COLO668 (cell line): ENCODE measurements around the gene PATZ1.
A peak's percentile ranks its signal among the peaks of the same experiment; 100 is the strongest.

Source experiments
- DNase-seq: peaks from one replicate; lab custom pipeline; 2025; ENCODE audit not compliant: unreplicated experiment; lab: John Stamatoyannopoulos, UW

The PATZ1 gene

DNA sequence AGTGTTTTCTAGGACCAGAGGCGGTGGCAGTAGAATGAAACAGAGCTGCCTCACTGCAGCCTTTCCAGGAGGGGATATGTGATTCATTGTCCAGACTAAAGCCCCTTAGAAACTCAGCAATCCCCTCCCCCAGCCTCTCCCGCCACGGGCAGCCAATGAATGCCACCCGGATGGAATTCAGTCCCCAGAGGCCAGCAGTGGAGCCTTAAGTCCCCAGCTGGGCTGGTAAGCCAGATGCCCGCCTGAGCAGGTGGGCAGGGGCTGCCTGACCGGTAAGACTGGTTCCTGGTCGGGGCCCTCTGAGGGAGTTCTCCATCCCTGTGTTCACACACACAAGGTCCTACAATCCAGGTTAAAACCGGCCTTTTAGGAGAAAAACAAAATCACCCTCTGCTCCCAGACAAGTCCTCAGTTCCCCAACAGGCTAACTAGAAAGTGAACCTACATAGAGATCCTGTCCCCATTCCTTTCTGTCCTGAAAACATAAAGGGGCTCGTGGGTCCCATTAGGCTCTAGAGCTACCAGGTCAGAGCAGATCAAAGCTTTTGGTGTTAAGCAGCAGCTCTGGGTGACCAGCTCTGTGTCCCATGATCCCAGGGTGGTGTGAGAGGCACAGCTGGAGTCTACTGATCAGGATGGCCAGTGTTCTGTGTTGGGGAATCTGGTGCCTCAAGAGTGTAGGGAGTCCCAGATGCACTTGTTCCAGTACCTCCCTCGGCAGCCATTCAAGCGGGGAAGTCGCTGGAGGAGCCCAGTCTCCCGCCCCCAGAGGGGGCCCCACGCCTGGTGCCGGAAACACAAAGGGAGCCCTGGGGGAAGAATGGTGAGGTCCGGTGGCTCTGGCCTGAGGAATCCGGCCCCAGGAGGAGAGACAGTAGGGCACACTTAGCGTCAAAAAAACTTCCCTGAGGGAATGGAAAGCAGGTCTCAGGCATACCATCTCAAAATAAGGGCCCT is 2.6 kb downstream of the PATZ1 start:
- DNase-seq = peak; percentile 94

DNA sequence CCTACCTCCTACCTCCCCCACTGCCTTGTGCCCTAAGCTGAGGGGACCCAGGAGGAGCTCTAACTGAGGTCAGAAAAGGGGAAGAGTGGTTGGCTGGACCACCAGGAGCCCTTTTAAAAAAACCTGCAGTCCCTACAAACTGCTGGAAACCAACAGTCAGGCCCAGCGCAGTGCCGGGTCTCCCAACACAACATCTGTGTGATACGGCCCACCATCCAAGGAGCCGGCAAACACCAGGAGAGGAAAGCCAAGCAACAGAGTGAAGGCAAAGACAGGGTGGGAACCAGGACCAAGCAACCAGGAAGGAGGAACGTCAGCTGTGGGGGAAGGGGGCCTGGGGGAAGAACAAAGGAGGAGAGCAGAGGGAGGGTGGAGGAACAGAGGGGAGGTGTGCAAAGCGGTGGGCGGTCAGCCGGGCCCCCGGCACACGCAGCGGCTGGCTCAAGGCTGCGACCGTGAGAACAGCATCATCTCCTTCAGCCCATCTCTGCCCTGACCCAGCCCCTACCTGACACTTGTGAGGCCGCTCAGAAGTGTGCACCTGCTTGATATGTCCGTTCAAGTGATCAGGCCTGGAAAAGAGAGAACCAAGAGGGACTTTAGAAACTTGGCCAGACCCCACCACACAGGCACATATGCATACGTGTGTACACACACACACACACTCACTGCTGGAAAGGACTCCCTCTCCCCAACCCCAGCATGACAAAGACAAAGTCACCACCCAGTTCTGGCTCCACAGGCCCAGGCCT is 3.6 kb downstream of the PATZ1 start:
- peak; percentile 19 for DNase-seq

DNA sequence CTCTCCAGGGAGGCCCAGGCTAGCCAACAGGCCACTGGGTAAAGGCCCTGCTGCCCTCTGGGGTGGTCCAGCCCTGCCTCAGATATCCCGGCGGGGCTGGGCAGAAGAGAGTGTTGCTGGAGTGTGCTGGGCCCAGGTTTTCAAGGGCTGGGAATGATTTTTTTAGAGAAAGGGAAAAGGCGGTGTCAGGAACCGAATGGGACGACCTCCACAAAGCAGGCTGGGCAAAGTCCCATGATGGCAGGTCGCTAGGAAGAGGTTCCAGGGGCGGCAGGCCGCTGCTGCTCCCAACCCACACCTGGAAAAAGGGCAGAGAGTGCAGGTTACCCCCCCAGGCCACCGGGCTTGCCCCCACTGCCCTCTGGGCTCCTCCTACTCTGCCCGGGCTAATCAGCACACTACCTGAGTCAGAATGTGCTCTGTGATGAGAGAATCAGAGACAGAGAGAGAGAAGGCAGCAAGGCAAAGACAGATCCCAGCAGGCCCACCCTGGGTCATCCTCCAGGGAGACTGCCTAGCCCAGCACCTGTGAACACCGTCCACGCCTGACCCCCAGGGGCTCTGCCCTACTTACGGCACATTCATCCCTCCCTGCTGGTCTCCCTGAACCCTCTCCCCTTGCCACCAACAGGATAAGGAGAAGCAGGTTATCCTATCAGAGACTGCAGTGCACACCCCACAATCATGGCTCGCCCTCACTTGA is 4.6 kb downstream of the PATZ1 start:
- no peak for DNase-seq

DNA sequence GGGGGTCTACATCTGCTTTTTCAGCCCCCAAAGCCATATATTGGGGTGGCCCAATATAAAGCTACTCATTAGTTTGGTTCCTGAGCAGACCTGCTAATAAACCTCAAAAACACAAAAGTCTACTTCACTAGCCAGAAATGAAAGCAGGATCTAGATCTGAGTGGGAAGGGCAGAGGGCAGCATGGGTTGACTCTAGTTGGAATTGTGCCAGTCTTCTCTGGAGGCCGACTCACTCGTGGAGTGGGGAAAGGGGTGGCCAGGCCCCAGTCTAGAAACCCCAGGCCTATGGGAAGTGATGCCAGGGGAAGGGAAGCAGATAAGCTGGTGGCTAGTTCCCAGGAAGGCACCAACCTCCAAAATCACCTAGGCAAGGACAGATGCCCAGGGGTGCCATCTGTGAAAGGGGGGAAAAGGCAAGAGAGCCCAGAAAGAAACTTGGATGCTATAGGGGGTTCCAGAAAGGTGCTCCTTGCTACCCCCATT is 5.3 kb downstream of the PATZ1 start:
- DNase-seq = no peak

DNA sequence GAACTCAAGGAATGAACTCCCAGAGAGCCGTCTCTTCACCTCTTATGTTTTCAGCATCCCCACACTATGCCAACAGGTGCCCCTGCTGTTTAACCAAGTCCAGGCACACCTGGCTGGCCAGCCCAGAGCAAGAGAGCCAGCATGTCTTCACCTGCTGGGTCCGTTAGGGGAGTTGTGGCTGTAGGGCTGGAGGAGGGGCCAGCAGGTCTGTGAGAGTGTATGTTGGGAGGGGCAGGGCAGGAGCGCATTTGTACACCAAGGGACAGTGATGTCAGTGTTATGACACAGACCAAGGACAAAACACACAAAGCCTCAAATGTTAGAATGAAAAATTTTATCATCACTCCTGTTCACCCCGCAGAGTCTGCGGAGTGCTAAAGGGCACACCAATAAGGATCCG is 5.8 kb downstream of the PATZ1 start:
- DNase-seq = peak; percentile 51

DNA sequence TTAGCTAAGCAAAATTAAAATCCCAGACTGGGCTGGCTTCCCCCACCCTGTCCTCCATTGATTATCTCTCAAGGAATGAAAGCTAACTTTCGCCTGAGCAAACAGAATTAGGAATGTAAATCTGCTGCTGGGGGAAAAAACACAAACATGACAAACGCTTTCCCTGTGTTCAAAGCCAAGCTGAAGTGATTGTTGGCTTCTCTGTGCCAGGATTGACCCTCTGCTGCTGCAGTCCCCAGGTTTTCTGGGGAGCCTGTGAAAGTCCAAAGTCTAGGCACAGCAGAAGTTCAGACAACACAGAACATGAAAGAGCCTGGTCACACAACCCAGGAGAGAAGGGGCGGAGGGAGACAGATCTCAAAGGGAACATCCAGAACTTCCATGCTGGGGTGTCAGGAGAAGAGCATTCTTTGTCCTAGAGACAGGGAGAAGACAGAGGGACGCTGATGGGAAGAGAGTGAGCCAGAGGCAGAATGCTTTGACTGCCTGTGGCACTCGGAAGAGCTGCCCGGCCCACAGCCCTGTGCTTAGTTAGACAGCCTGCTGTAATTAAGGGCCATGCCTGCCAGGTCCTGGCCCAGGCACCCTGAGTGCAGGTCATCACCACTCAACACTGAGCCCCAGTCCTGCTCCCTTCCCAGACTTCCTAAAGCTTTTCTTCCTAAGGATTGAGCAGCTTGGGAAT is 6.9 kb downstream of the PATZ1 start:
- DNase-seq = no peak

DNA sequence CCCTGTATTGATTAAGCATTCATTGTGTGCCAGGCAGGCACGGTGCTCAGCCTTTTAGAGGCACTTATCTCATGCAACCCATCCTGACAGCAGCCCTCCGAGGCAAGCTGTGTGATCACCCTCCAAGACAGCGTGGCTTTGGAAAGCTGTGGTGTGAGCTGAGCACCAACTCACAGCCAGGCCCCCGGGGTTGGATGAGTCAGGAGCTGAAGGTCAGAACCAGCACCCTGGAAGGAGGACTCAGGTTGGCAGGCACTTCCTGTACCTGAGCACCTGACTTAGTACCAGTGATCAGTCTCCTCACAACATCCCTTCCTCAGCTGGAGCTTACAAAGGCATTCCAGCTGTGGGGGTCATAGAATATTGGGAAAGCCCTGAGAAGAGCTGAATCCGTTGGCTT is 9.0 kb downstream of the PATZ1 start:
- DNase-seq = no peak

DNA sequence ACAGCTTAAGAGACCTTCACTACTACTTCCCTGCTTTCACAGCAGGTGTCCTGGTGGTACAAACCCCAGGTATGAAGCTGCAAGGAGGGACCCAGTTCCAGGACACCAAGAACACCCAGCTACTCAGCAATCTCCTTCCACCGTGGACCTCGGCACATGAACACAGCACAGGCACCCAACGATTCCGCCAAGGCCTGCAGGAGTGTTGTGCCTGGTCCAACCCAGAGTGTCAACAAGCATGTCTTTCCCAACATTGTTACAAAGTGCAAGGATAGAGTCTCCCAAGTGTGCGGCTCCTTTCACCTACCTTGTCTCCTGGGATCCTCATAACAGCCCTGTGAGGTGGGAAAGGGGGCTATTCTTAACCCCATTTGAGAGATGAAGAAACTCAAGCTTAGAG is 11.8 kb downstream of the PATZ1 start:
- no peak for DNase-seq

DNA sequence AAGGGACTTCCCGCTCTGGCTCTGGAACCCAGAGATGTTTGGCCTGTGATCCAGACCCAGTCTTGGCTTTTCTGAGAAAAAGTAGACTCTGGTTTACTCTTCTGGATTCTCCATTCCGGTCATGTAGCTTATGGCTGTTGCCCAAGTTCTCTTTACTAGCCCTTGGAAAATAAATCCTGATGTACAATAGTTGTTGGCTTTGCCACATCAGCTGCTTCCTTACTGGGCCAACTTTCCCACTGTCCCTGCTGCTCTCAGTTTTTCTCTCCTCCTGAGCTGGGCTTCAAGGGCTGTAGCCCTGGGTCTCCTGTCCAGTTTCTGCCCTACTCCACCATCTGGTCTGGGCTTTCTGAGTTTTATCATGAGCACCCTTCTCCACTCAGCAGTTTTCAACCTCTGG is 12.5 kb downstream of the PATZ1 start:
- DNase-seq = no peak

DNA sequence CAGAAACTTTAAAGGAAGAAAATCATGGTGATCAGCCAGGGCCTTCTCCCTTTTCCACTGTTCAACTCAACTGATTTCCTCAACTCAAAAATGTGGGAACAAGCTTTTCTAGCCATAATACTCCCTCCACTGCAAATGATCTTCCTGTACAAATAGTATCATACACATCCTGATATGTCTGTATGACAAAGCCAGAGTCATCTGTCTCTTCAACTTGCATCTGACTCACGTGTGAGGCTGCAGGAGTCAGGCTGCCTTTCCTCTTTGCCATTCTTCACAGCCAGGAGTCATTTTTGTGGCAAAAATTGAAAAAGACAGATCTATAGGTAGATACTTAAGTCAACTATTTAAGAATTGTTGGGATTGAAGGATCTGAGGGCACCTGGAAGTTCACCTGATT is 13.3 kb downstream of the PATZ1 start:
- DNase-seq = no peak

DNA sequence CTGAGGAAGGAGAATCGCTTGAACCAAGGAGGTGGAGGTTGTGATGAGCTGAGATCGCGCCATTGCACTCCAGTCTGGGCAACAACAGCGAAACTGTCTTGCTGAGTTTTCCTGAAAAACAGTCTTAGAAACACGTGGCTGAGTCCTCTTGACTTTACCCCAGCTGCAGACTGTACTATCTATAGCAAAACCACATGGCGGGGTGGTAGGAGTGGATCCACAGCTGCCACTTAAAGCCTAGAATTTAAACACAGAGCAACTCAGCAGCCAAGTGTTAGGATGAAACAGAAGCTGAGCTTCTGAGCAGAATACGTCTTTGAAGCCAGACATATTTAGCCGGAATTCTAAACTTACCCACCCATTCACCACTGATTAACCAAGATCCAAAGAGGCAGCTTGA is 14.1 kb downstream of the PATZ1 start:
- DNase-seq = no peak

DNA sequence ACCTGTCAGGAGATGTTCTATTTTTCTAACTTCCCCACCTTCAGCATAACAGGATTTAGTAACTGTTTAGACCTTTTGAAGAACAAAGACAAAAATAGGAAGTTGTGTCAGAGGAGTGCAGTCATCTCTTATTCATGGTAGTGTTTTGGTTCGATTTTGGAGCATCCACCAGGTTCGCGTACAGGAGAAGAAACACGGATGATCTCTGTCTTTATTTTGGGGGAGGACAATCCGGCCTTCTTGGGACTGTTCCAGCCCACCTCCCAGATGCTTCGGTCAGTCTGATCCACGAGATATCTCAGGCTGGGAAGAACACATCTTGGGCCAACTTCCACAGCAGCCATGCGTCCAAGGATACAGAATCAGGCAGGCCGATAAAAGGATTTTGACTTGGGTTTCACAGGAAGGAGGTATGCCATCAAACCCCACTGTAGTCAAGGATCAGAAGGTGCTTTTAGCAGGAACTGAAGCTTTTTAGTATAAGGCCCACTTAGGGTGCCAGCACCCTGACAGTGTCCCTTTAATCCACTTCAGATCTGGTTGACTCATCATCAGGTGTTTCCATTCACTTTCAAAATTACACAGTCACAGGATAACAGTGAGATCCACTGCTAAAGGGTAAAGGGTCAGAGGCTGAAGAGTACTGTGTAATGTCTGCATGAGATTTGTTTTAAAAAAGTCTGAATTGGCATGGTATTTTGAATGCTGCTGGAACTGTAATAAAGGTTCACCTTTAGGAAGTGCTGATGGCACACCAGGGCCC is 16.5 kb downstream of the PATZ1 start:
- DNase-seq = no peak

DNA sequence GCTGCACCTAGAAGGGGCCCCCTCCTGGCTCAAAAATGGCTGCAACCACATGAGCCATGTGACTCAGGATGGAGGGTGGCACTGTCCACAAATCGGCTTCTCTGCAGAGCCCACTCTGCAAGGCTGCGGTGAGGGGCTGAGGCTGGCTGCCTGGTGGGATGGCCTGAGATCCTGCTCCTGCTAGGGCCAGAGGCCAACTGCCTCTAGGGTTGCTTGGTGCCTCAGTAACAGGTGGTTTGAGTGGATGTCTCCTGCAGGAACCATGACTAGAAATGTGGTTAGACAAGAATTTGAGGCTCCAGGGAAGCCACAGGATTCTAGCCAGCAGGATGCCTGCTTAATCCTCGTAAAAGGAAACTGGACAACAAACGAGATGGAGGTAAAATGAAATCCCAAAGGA is 17.1 kb downstream of the PATZ1 start:
- DNase-seq = no peak

DNA sequence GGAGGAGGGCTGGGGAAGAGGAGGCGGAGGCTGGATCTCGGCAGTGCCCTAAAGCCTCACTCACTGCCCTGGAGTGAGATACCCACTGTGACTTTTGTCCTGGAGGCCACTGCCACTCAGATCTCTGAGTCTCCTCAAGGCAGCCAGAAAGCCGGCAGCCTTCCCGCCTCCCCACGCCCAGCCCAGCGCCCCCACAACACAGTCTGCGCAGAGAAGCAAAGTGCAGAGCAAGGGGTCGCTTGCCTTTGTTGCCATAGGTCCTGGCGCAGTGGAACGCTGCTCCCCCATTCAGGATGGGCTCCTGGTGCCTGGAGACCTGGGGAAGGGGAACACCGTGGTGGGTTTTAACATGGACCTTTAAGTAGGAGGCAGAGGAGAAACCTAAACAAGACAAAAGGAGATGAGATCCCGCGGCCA is 17.6 kb downstream of the PATZ1 start:
- DNase-seq = no peak

DNA sequence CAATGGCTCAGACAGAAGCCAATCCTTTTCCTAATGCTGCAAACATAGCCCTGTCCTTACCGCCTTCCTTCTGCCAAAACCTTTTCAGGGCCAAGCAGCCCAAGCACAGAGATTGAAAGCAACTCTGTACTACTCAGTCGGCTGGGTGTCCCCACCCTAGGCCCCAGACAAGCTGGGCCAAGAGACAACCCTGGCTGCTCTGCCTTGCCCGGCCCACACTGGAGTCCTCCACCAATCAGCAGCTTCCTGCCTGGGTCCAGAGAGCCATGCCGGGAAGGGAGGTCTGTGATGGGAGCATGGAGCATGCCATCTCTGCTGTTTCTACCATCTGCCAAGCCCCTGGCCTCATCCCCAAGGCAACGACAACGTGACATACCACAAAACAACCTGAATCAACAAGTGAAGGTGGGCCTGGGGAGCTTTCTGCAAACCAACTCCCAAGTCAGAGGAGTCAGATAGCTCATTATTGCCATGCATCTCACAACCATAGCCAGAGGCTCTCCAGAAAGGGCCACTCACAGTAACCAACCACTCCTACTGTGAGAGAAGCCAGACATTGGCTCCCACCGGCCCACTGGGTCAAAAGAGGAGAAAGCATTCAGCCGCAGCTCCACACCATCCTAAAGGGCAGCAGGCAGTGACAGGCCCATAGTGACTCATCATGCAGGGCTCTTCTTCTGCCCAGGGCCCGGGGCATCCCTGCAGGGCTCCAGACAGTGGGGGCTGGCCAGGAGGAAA is 18.2 kb downstream of the PATZ1 start:
- no peak for DNase-seq

DNA sequence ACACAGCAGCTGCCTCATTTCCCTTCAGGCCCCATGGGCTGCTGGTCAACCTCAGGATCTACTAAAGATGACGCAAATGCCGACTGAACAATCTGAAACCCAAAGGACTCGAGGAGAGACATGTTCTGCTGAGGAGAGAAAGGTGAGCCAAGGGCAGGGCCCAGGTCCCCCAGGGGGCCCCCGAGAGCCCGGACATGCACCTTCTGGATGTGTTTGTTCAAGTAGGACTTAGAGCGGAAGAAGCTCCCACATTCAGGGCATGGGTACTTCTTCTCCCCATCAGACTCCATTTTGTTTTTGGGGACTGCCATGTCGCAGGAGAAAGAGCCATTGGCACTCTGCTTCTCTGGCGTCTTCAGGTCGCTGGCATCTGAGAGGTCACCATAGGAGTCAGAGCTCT is 19.3 kb downstream of the PATZ1 start:
- DNase-seq = no peak

DNA sequence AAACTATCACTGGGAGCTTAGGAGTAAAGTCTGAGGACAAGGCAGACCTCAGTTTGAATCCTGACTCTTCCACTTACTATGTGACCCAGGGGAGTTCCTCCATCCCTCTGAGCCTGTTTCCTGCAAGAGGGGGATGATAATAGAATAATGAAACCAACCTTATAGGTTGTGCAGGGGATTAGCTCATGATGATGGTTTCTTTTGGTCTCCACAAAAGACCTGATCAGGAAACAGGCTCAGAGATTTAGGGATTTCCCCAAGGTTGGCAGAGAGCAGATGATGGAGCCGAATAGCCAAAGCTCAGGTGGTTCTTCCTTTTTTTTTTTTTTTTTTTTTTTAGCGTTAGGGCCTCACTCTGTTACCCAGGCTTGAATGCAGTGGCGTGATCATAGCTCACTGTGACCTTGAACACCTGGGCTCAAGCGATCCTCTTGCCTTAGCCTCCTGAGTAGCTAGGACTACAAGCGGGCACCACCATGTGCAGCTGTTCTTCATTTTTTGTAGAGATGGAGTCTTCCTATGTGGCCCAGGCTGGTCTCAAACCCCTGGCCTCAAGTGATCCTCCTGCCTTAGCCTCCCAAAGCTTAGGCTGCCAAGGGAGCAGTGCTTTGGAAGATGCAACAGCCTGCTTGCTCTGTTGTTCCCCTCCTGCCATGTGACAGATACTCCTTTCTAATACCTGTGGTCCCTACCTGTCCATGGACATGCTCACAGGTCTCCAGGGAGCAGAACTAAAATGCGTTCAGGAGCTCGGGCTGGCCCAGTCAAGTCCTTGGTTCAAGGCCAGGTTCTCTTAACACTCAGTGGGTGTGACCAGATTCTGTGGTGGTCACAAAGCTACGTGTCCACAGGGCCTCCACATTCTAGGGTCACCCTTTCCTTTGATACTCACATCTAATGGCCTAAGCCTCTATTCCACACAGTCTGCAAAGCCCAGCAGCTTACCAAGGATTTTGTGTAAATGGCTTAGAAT is 22.3 kb downstream of the PATZ1 start:
- DNase-seq = no peak

DNA sequence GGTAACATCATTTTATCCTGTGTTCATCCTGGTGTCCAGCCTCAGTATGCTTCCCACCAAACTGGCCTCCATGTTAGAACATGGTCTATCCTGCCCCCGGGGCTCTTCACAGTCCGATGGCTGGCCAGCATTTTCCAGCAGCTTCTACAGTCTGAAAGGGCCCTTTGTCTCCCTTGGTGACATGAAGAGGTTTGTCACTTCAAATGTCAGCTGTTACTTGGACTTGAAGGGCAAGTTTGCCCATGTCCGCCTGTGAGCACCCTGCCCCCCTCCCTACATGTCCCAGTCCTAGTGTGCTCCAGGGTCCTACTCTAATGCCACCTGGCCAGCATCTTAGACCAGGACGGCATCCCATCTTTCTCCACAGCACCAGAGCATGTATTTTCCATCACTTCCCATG is 24.7 kb downstream of the PATZ1 start:
- DNase-seq = no peak
